GM18526 (cell line): ENCODE data around the gene TSLP.

Experiments used
- POLR2A ChIP-seq: IDR thresholded peaks from 3 replicates; pipeline ENCODE4 v1.6.1; 2011; ENCODE audit not compliant: insufficient read length; ENCODE audit errors: extremely low read depth

Gene TSLP

GRCh38 chr5:111076091-111076490 is 4.6 kb downstream of the TSLP start:
- TF ChIP-seq POLR2A = no peak

- TF ChIP-seq POLR2A = no peak
These were observed 6.2 kb downstream of the TSLP start for GRCh38 chr5:111077678-111078077.

GRCh38 chr5:111079846-111080245 is 8.3 kb downstream of the TSLP start:
- TF ChIP-seq POLR2A = no peak

DNA sequence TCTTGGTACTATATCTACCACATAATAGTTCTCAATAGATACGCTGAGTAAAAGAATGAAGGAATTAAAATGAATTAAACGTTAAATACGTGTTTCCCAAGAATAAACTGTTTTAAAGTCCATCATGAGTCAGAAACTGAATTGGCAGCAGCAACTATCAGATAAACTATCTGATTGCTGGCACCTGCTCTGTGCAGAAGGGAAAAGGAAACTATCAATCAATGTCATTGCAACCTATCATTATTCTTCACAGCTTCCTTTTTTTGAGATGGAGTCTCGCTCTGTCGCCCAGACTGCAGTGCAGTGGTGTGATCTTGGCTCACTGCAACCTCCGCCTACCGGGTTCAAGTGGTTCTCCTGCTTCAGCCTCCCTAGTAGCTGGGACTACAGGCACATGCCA is 11.8 kb downstream of the TSLP start:
- TF ChIP-seq POLR2A = no peak

DNA sequence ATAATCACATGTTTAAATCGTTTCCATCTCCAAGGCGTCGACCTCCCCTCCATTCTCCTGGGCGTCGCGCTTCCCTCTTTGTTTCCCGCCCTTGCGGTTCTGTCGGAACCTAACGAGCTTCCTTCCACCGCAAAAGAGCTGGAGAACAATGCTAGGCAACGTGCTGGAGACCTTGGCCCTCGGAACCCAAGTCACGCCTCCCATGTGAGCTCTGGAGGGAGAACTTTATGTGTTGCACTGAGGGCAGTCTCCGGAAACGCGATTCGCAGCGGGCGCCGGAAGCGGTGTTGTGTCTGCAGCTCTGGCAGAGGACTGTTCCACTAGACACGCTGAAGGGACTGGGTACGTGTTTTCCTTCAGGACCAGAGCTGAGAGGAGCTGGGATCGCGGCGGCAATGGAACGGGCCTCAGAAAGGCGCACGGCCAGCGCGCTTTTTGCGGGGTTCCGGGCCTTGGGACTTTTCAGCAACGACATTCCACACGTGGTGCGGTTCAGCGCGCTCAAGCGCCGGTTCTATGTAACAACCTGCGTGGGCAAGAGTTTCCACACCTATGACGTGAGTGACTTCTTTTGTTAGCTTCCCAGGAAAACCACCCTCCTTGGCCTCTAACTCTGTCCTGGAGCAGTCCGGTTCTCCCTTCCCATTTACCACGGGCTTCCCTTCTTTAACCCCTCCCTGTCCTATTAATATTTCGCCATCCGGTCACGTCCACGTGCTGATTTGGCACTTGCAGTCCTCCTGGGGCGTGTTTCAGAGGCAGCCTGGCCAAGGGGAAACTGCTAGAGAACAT is 20.7 kb downstream of the TSLP start, which contains the start of gene WDR36:
Gene WDR36 (plus strand): TSS at position 287 of the 792 bp plus-strand sequence. CDS start 109 bp downstream, at position 396.
- TF ChIP-seq POLR2A = peak; percentile 77

- no peak for TF ChIP-seq POLR2A
These were observed 24.5 kb downstream of the TSLP start for GRCh38 chr5:111095982-111096381.

- TF ChIP-seq POLR2A = no peak
These were observed 27.7 kb downstream of the TSLP start for GRCh38 chr5:111099058-111099778.

GRCh38 chr5:111106320-111106948 is 34.9 kb downstream of the TSLP start:
- TF ChIP-seq POLR2A = no peak

DNA sequence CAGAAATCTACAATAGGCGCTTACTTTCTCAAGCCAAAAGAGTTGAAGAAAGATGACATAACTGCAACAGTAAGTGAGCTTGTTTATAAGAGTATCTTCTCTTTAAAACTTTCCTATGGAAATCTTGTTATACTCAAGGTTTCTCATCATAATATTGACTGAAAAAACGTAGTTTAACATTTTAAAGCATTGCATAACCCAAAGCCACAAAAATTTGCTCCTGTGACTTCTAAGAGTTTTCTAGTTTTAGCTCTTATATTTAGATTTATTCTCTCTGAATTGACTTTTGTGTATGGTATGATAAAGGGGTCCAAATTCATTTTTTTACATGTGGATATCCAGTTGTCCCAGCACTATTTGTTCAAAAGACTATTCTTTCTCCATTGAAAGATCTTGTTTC is 35.9 kb downstream of the TSLP start:
- TF ChIP-seq POLR2A = no peak

DNA sequence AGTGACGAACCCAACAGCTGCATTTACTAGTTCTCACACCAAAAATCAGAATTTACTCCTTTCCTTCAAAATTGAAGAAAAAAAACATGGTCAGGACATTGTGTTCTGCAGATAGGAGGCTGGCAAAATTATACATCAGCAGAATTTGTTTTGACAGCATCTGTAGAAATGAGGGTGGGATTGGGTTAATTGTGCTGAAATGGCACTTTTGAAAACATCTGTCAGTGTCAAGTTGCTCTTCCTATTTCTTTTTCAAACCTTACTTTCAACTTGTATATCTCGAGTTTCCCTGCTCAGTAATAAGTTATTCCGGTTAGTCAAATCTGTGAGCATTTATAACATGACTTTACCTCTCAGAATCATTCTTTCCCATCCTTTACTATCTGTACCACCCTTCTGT is 40.4 kb downstream of the TSLP start:
- no peak for TF ChIP-seq POLR2A

DNA sequence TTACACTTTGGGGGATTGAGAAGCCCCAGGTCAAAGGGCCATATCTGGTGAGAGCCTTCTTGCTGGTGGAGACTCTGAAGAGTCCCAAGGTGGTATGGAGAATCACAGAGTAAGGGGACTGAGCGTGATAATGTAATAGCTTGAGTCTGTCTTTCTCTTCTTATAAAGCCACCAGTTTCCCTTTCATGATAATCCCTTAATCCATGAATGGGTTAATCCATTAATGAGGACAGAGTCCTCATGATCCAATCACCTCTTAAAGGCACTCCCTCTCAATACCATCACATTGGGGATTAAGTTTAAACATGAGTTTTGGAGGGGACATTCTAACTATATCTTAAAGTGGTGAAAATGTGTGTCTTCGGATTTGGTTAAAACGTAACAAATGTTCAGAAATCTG is 42.2 kb downstream of the TSLP start:
- no peak for TF ChIP-seq POLR2A

DNA sequence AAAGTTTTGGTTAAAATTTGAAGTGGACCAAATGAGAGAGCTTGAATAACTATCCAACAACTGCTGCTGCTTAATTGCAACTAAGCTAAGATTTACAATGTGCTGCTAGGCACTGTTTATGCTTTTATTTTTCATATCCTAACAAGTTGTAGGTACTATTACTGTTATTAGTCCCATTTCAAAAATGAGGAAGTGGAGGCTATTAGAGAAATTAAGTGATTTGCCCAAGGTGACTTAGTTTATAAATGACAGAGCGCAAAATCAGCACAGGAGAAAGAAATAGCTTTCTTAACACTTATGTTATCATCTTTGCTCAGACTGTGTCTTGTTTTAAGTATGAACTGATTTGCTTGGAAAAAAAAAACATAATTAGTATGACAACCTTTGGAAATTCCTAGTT is 43.7 kb downstream of the TSLP start:
- TF ChIP-seq POLR2A = no peak

DNA sequence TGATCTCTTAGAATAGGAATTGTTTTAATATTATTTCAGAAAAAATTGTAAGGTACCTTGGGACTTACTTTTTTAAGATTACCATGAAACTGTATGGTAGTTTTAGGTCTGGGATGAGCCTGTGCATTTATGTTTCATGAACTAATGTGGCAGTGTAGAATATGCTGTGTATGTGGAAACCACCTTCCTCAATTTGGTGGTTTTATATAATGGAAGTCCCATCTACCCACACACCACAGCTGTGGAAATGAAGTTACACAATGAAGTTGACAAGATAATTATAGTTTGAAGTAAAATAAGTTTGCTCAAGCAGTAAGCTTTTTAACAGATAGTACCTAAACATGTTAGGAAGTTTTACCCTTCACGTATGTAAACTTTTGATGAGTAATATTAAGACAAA is 45.0 kb downstream of the TSLP start:
- TF ChIP-seq POLR2A = no peak

DNA sequence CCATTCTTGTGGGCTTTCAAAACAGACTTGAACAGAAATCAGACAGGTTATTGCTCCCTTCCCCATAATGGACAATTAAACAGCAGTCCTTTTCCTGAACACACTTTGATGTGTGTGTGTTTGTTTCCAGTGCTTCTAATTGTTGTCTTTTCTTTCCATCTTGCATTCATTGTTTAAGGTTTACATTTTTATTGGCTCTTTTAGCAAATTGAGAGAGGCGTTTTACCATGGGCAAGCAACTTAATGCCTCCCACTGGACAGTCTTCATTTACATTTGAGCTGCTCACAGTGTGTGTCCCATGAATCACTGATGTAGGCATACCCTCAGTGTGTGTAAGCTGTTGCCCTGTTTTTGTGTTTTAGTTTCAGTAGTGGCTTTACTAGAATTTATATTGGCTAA is 45.6 kb downstream of the TSLP start:
- TF ChIP-seq POLR2A = no peak

DNA sequence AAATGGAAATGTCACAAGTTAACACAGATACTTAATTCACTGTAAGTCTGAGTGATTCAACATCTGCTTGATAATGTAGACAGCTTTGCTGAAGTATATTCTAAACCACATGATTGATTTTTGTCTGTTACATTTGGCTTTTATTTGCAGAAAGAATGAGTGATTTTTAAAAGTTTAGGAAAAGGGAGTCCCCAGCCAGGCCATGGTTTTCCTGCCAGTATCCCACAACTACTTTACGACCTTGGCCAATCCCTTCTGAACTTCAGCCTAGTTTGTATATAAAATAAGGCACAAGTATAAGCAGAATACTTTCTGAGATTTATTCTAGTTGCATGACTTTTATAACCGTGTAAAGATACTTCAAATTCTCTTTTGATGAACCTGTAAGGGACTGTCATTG is 47.7 kb downstream of the TSLP start:
- no peak for TF ChIP-seq POLR2A

GRCh38 chr5:111119856-111120255 is 48.3 kb downstream of the TSLP start:
- TF ChIP-seq POLR2A = no peak
